A673 (cell line): Measurements from ENCODE around the gene ARHGEF6.

Experiments used
- EZH2 ChIP-seq: fragments of 200-600 bp; sonication (generic); IDR thresholded peaks from 2 replicates; pipeline ENCODE4 v1.6.1; 2017; ENCODE audit warnings: borderline replicate concordance, low read depth, mild to moderate bottlenecking, mixed read lengths, antibody characterized with exemption, low read length; ENCODE audit not compliant: poor library complexity, severe bottlenecking
- TF ChIP-seq, protein P1 (sequence below): fragments of 300-800, 200-600 bp; sonication (generic); conservative IDR thresholded peaks from 2 replicates; pipeline ENCODE4 v1.5.1; 2017; ENCODE audit warnings: low read depth, mild to moderate bottlenecking, antibody characterized with exemption, low read length, moderate library complexity, mixed read lengths

DNA sequence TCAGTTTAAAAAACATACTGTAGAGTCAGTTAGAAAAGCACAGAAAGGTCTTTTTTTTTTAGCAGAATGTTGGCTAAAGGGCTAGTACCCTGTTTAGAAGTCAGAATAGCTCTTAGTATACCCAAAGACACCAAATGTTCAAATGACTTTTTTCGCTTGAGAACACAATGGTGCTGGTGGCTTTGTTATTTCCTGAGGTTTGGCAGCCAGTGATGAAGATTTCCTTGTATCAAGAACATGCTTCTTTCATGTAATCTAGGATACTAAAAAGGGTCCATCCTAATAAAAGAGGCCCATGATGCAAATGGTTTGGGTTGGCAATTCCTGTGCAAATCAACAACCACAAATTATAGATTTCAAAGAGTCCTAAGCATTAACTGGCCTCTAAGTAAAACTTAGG lies 153.8 kb downstream of the ARHGEF6 start:
- TF ChIP-seq, protein P1, sequence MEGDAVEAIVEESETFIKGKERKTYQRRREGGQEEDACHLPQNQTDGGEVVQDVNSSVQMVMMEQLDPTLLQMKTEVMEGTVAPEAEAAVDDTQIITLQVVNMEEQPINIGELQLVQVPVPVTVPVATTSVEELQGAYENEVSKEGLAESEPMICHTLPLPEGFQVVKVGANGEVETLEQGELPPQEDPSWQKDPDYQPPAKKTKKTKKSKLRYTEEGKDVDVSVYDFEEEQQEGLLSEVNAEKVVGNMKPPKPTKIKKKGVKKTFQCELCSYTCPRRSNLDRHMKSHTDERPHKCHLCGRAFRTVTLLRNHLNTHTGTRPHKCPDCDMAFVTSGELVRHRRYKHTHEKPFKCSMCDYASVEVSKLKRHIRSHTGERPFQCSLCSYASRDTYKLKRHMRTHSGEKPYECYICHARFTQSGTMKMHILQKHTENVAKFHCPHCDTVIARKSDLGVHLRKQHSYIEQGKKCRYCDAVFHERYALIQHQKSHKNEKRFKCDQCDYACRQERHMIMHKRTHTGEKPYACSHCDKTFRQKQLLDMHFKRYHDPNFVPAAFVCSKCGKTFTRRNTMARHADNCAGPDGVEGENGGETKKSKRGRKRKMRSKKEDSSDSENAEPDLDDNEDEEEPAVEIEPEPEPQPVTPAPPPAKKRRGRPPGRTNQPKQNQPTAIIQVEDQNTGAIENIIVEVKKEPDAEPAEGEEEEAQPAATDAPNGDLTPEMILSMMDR, result no peak
- TF ChIP-seq EZH2, result no peak
